A549 (cell line): ENCODE results near the gene CSN2. TPM values are rescaled to one million over a fixed set of nuclear protein-coding genes. Genes with fewer than 3 reads are reported as not detected.

Experiments
- ATAC-seq, 2 experiments: fragments of 200-7000 bp in 1 of 2; fragments of >200 bp in 1 of 2; cut with Nextera tagmentation in 1 of 2; cut with Tn5 transposase in 1 of 2; 3 replicates each; pipeline versions ENCODE4 v1.8.0 to v1.9.1; 2018 to 2020; ENCODE audit warnings: mild to moderate bottlenecking in 1 of 2, moderate library complexity in 1 of 2
- CTCF ChIA-PET: fragments of 300-600 bp; sonication (Branson Sonifier 250); formaldehyde crosslinking; extraction: SDS; loops from one replicate; lab custom pipeline; 2021; ENCODE audit warnings: antibody characterized with exemption, inconsistent platforms; lab: Yijun Ruan, JAX
- POLR2A ChIA-PET: fragments of 350-600 bp; formaldehyde crosslinking; extraction: SDS; loops from one replicate; lab custom pipeline; 2021; ENCODE audit warnings: antibody characterized with exemption, inconsistent platforms; lab: Yijun Ruan, JAX
- DNase-seq, 2 experiments: peaks; one replicate each; pipeline versions ENCODE4 v3.0.0 to v3.0.0-alpha.2; 2011 to 2016; ENCODE audit warnings: low read depth in 1 of 2, low spot score in 1 of 2
- FAIRE-seq: peaks from 2 replicates; lab custom pipeline; 2011; peaks lifted over from hg19 to GRCh38; lab: Jason Lieb, UNC
- H3K27ac ChIP-seq, 2 experiments: fragments of >200 bp; sonication (Bioruptor Twin); formaldehyde crosslinking; 3 replicates each; pipeline ENCODE4 v1.5.1; 2016 to 2017
- H3K4me1 ChIP-seq: fragments of >200 bp; sonication (Bioruptor Twin); formaldehyde crosslinking; 3 replicates; pipeline ENCODE4 v1.6.1; 2016
- H3K4me2 ChIP-seq: fragments of >200 bp; sonication (Bioruptor Twin); formaldehyde crosslinking; 3 replicates; pipeline ENCODE4 v1.6.1; 2016
- H3K4me3 ChIP-seq: fragments of >200 bp; sonication (Bioruptor Twin); formaldehyde crosslinking; 3 replicates; pipeline ENCODE4 v1.5.1; 2016
- H3K9me3 ChIP-seq: fragments of >200 bp; sonication (Bioruptor Twin); formaldehyde crosslinking; 3 replicates; pipeline ENCODE4 v1.6.1; 2016
- CBX2 ChIP-seq: fragments of 200-600 bp; sonication (generic); IDR thresholded peaks from 2 replicates; pipeline ENCODE4 v1.6.1; 2016; ENCODE audit warnings: low read depth, mild to moderate bottlenecking, borderline replicate concordance
- CBX8 ChIP-seq: fragments of 200-600 bp; sonication (generic); IDR thresholded peaks from 2 replicates; pipeline ENCODE4 v1.6.1; 2016
- CEBPB ChIP-seq, 2 experiments: fragments of >200 bp in 1 of 2; sonication (Bioruptor Twin) in 1 of 2; formaldehyde crosslinking in 1 of 2; IDR thresholded peaks; 2 replicates each; pipeline ENCODE4 v1.6.1; 2012 to 2016
- CHD4 ChIP-seq: fragments of 200-600 bp; sonication (generic); IDR thresholded peaks from 2 replicates; pipeline ENCODE4 v1.6.1; 2016; ENCODE audit warnings: antibody characterized with exemption, mild to moderate bottlenecking, borderline replicate concordance
- ELK1 ChIP-seq: fragments of 150-350 bp; IDR thresholded peaks from 2 replicates; pipeline ENCODE4 v1.6.1; 2014; ENCODE audit warnings: low read depth, mild to moderate bottlenecking, low read length
- EP300 ChIP-seq, 2 experiments: fragments of >200 bp; sonication (Bioruptor Twin); formaldehyde crosslinking; IDR thresholded peaks; 2 replicates in 1 of 2; 3 replicates in 1 of 2; pipeline ENCODE4 v1.6.1; 2016 to 2017
- ESRRA ChIP-seq: fragments of 150-350 bp; IDR thresholded peaks from 2 replicates; pipeline ENCODE4 v1.6.1; 2014; ENCODE audit warnings: mild to moderate bottlenecking, low read length, borderline replicate concordance
- GATA3 ChIP-seq: IDR thresholded peaks from 2 replicates; pipeline ENCODE4 v1.6.1; 2012; ENCODE audit warnings: borderline replicate concordance
- HES2 ChIP-seq: fragments of >200 bp; sonication (Bioruptor Twin); formaldehyde crosslinking; IDR thresholded peaks from 2 replicates; pipeline ENCODE4 v1.6.1; 2016
- HEYL ChIP-seq: fragments of 250-450 bp; sonication (Bioruptor Pico); IDR thresholded peaks from 2 replicates; pipeline ENCODE4 v1.8.0; 2021; ENCODE audit warnings: mild to moderate bottlenecking, moderate library complexity
- HOXA7 ChIP-seq: fragments of 250-450 bp; sonication (Bioruptor Pico); IDR thresholded peaks from 2 replicates; pipeline ENCODE4 v1.5.0; 2020; ENCODE audit warnings: mild to moderate bottlenecking, moderate library complexity
- HOXB13 ChIP-seq: fragments of 250-450 bp; sonication (Bioruptor Pico); IDR thresholded peaks from 2 replicates; pipeline ENCODE4 v1.5.0; 2020; ENCODE audit warnings: low read depth, mild to moderate bottlenecking, moderate library complexity
- HOXB5 ChIP-seq: fragments of 250-450 bp; sonication (Bioruptor Pico); IDR thresholded peaks from 2 replicates; pipeline ENCODE4 v1.5.0; 2020; ENCODE audit warnings: mild to moderate bottlenecking, moderate library complexity
- JUN ChIP-seq, 2 experiments: fragments of >200 bp; sonication (Bioruptor Twin); formaldehyde crosslinking; IDR thresholded peaks; 2 replicates in 1 of 2; 3 replicates in 1 of 2; pipeline ENCODE4 v1.6.1; 2016 to 2017
- JUNB ChIP-seq: fragments of >200 bp; sonication (Bioruptor Twin); formaldehyde crosslinking; IDR thresholded peaks from 2 replicates; pipeline ENCODE4 v1.6.1; 2016
- KDM1A ChIP-seq: fragments of 200-600 bp; sonication (generic); IDR thresholded peaks from 2 replicates; pipeline ENCODE4 v1.6.1; 2016; ENCODE audit warnings: low read depth, mild to moderate bottlenecking
- MAFK ChIP-seq: fragments of 450-650 bp; IDR thresholded peaks from 2 replicates; pipeline ENCODE4 v1.6.1; 2014; ENCODE audit not compliant: partially characterized antibody
- NPAS2 ChIP-seq: fragments of 250-450 bp; sonication (Bioruptor Pico); IDR thresholded peaks from 2 replicates; pipeline ENCODE4 v1.8.0; 2022; ENCODE audit warnings: mild to moderate bottlenecking, moderate library complexity, borderline replicate concordance
- PBX3 ChIP-seq: IDR thresholded peaks from 2 replicates; pipeline ENCODE4 v1.6.1; 2012
- POLR2A ChIP-seq: IDR thresholded peaks from 2 replicates; pipeline ENCODE4 v1.6.1; 2012; ENCODE audit warnings: mild to moderate bottlenecking, low read length
- POLR2AphosphoS2 ChIP-seq: conservative IDR thresholded peaks from 2 replicates; pipeline ENCODE4 v1.6.1; 2012; ENCODE audit warnings: low read length, improper control_type of control experiment, inconsistent platforms
- RAD21 ChIP-seq, 2 experiments: fragments of >200 bp in 1 of 2; sonication (Bioruptor Twin) in 1 of 2; formaldehyde crosslinking in 1 of 2; IDR thresholded peaks in 1 of 2; conservative IDR thresholded peaks in 1 of 2; 2 replicates in 1 of 2; 3 replicates in 1 of 2; pipeline ENCODE4 v1.6.1; 2012 to 2018; ENCODE audit warnings: inconsistent platforms in 1 of 2
- REST ChIP-seq: fragments of 200-600 bp; sonication (generic); IDR thresholded peaks from 2 replicates; pipeline ENCODE4 v1.6.1; 2016; ENCODE audit warnings: antibody characterized with exemption, mild to moderate bottlenecking, moderate library complexity
- RFX5 ChIP-seq: fragments of 450-650 bp; IDR thresholded peaks from 2 replicates; pipeline ENCODE4 v1.7.1; 2014; ENCODE audit warnings: antibody characterized with exemption, mild to moderate bottlenecking, moderate library complexity
- SMC3 ChIP-seq: fragments of >200 bp; sonication (Bioruptor Twin); formaldehyde crosslinking; IDR thresholded peaks from 3 replicates; pipeline ENCODE4 v1.6.1; 2018; ENCODE audit warnings: inconsistent platforms
- SREBF2 ChIP-seq: fragments of 450-650 bp; IDR thresholded peaks from 2 replicates; pipeline ENCODE4 v1.6.1; 2014; ENCODE audit warnings: mild to moderate bottlenecking, moderate library complexity
- TFCP2L1 ChIP-seq: fragments of 250-450 bp; sonication (Bioruptor Pico); IDR thresholded peaks from 2 replicates; pipeline ENCODE4 v1.5.0; 2021; ENCODE audit warnings: mild to moderate bottlenecking
- TP53 ChIP-seq: fragments of 250-450 bp; sonication (Bioruptor Pico); IDR thresholded peaks from 2 replicates; pipeline ENCODE4 v1.5.0; 2021; ENCODE audit warnings: mild to moderate bottlenecking, moderate library complexity
- USF2 ChIP-seq: fragments of 450-650 bp; IDR thresholded peaks from 2 replicates; pipeline ENCODE4 v1.6.1; 2014; ENCODE audit warnings: antibody characterized with exemption
- ZNF302 ChIP-seq: fragments of 250-450 bp; sonication (Bioruptor Pico); IDR thresholded peaks from 2 replicates; pipeline ENCODE4 v1.9.0; 2021; ENCODE audit warnings: inconsistent platforms, mild to moderate bottlenecking, moderate library complexity
- WGBS: methylation state at CpG from one replicate; pipeline ENCODE4 v1.1.6; 2017; ENCODE audit errors: missing lambda C conversion rate; 5-methylcytosine and 5-hydroxymethylcytosine counted together
- polyA plus RNA-seq, 4 experiments: library from polyadenylated mRNA; depleted of rRNA in 3 of 4; stranded (reverse); fragments of >200 nt; fragmentation: RNase III in 1 of 4; extraction: RNeasy Plus Mini Kit Qiagen cat#74134 plus additional on column Dnase treatment in 1 of 4; gene quantifications; 2 replicates in 3 of 4; 3 replicates in 1 of 4; pipeline ENCODE4 v1.2.3, GENCODE V29; 2011 to 2017

CSN2 gene
- polyA plus RNA-seq, 2 of the 4 experiments (the other 2 are of a cell fraction), result not detected

GRCh38 chr4:69951602-69952001 lies 13.9 kb downstream of the CSN2 start:
- no peak for FAIRE-seq
- no peak for TF ChIP-seq CBX8
- no peak for TF ChIP-seq USF2
- no peak for TF ChIP-seq TFCP2L1 (CRISPR knock-in tag)
- no peak for TF ChIP-seq ESRRA
- TF ChIP-seq ZNF302 (CRISPR knock-in tag), result no peak
- no peak for TF ChIP-seq POLR2A
- TF ChIP-seq EP300 (IDR thresholded peaks at IDR 0.05), result no peak
- TF ChIP-seq GATA3, result no peak
- no peak for TF ChIP-seq HOXB13 (CRISPR knock-in tag)
- TF ChIP-seq RAD21 (conservative IDR thresholded peaks at IDR 0.05 in 1 of 2, IDR thresholded peaks at IDR 0.05 in 1 of 2), result no peak
- no peak for TF ChIP-seq NPAS2
- TF ChIP-seq JUN (IDR thresholded peaks at IDR 0.05), result no peak
- no peak for TF ChIP-seq SMC3
- no peak for TF ChIP-seq TP53 (CRISPR knock-in tag)
- TF ChIP-seq HES2, result no peak
- no peak for TF ChIP-seq PBX3
- TF ChIP-seq REST, result no peak
- TF ChIP-seq CEBPB (IDR thresholded peaks at IDR 0.05), result no peak
- no peak for TF ChIP-seq HEYL
- WGBS, result 30% methylated on average over 3 of the region's 3 CpGs
- ChIA-PET POLR2A (no interaction called here), CTCF (no interaction called here)
- no peaks in the 10 kb centered on the region for H3K9me3 ChIP-seq
- no peaks in the 10 kb centered on the region for H3K4me1 ChIP-seq
- no peak for ATAC-seq
- no peak overlapping the region for H3K27ac ChIP-seq
- DNase-seq, result no peak
- no peak overlapping the region for H3K4me2 ChIP-seq
- H3K4me3 ChIP-seq, result no peak overlapping the region

- no peak overlapping the region for H3K27ac ChIP-seq
- H3K9me3 ChIP-seq, result no peaks in the 10 kb centered on the region
- TF ChIP-seq CBX2 (no peak), CHD4 (no peak), TFCP2L1 (CRISPR knock-in tag) (no peak), SREBF2 (no peak), HOXB5 (no peak), PBX3 (no peak), JUNB (no peak), POLR2AphosphoS2 (no peak), HOXA7 (no peak), ELK1 (no peak), KDM1A (no peak), MAFK (no peak), RFX5 (no peak)
- no peak overlapping the region for H3K4me3 ChIP-seq
- no peak for ATAC-seq
- POLR2A ChIA-PET, result no interaction called here
- DNase-seq, result no peak
- FAIRE-seq, result no peak
- CTCF ChIA-PET, result no interaction called here
- no peaks in the 10 kb centered on the region for H3K4me1 ChIP-seq
- no peak overlapping the region for H3K4me2 ChIP-seq
These were observed 29.0 kb downstream of the CSN2 start for GRCh38 chr4:69936566-69936965.
